SK-N-MC (cell line): ENCODE measurements around the gene PAPOLB.

ENCODE experiments used
- DNase-seq: peaks from one replicate; pipeline ENCODE4 v3.0.0-alpha.2; 2011; ENCODE audit warnings: low read depth, low spot score
- H3K27ac ChIP-seq: fragments of 200-600 bp; sonication (generic); 2 replicates; pipeline ENCODE4 v1.5.1; 2016; ENCODE audit warnings: mixed run types
- H3K36me3 ChIP-seq: fragments of 200-600 bp; sonication (generic); 2 replicates; pipeline ENCODE4 v1.6.1; 2017; ENCODE audit warnings: antibody characterized with exemption, low read length, mixed read lengths; ENCODE audit not compliant: insufficient read depth
- H3K4me3 ChIP-seq: fragments of 200-600 bp; sonication (generic); 2 replicates; pipeline ENCODE4 v1.5.1; 2016
- H3K9ac ChIP-seq: fragments of 200-600 bp; sonication (generic); 2 replicates; pipeline ENCODE4 v1.8.0; 2017; ENCODE audit warnings: mixed run types, mixed read lengths; ENCODE audit not compliant: insufficient read length
- H3K9me3 ChIP-seq: fragments of 200-600 bp; sonication (generic); 2 replicates; pipeline ENCODE4 v1.6.1; 2017; ENCODE audit warnings: low read depth, mild to moderate bottlenecking, antibody characterized with exemption, low read length, moderate library complexity, mixed read lengths
- EZH2 ChIP-seq: fragments of 200-600 bp; sonication (generic); IDR thresholded peaks from one replicate; pipeline ENCODE4 v1.6.1; 2017; ENCODE audit warnings: antibody characterized with exemption
- FOXP2 ChIP-seq: optimal IDR thresholded peaks from 2 replicates; pipeline ENCODE3; 2011; ENCODE audit warnings: mild to moderate bottlenecking, moderate library complexity; ENCODE audit not compliant: insufficient read depth; ENCODE audit errors: extremely low read length, control extremely low read depth
- POLR2AphosphoS5 ChIP-seq: IDR thresholded peaks from 2 replicates; pipeline ENCODE4 v1.6.1; 2012; ENCODE audit warnings: mild to moderate bottlenecking, low read depth, low read length, borderline replicate concordance

The PAPOLB gene

GRCh38 chr7:4889682-4890081 lies 27.9 kb upstream of the PAPOLB start:
- H3K9ac ChIP-seq: no peak overlapping the region
- H3K36me3 ChIP-seq: no peaks in the 10 kb centered on the region
- no peaks in the 10 kb centered on the region for H3K9me3 ChIP-seq
- no peak for TF ChIP-seq POLR2AphosphoS5
- no peak for TF ChIP-seq FOXP2
- TF ChIP-seq EZH2: no peak
- no peak overlapping the region for H3K4me3 ChIP-seq
- DNase-seq: no peak
- H3K27ac ChIP-seq: no peak overlapping the region

GRCh38 chr7:4888161-4888560 lies 26.3 kb upstream of the PAPOLB start:
- Histone ChIP-seq H3K27ac (no peak overlapping the region), H3K36me3 (no peaks in the 10 kb centered on the region), H3K9me3 (no peaks in the 10 kb centered on the region), H3K9ac (no peak overlapping the region), H3K4me3 (no peak overlapping the region)
- DNase-seq: no peak
- TF ChIP-seq POLR2AphosphoS5: no peak
- no peak for TF ChIP-seq FOXP2
- no peak for TF ChIP-seq EZH2

DNA sequence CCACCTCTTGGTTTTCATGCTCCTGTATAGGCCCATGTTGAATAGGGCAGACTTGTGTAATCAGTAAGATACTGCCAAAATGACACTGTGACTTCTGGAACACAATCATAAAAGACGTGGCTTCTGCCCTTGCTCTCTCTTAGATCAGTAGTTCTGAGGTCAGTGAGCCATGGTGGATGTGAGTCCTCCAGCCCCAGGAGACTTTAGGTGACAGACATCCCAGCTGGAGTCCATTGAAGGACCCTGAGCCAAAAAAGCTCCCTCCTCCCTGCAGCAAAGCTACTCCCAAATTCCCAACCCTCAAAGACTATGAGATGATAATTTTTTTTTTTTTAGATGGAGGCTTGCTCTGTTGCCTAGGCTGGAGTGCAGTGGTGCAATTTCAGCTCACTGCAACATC lies 24.8 kb upstream of the PAPOLB start:
- Histone ChIP-seq H3K36me3 (no peaks in the 10 kb centered on the region), H3K9ac (no peak overlapping the region), H3K9me3 (no peaks in the 10 kb centered on the region), H3K4me3 (no peak overlapping the region), H3K27ac (no peak overlapping the region)
- TF ChIP-seq EZH2: no peak
- no peak for TF ChIP-seq POLR2AphosphoS5
- no peak for TF ChIP-seq FOXP2
- DNase-seq: no peak

GRCh38 chr7:4885317-4885807 lies 23.5 kb upstream of the PAPOLB start:
- H3K27ac ChIP-seq: no peak overlapping the region
- no peak overlapping the region for H3K9ac ChIP-seq
- no peak for TF ChIP-seq POLR2AphosphoS5
- no peak for TF ChIP-seq EZH2
- no peak for TF ChIP-seq FOXP2
- H3K36me3 ChIP-seq: no peaks in the 10 kb centered on the region
- H3K4me3 ChIP-seq: no peak overlapping the region
- H3K9me3 ChIP-seq: no peaks in the 10 kb centered on the region
- DNase-seq: no peak

DNA sequence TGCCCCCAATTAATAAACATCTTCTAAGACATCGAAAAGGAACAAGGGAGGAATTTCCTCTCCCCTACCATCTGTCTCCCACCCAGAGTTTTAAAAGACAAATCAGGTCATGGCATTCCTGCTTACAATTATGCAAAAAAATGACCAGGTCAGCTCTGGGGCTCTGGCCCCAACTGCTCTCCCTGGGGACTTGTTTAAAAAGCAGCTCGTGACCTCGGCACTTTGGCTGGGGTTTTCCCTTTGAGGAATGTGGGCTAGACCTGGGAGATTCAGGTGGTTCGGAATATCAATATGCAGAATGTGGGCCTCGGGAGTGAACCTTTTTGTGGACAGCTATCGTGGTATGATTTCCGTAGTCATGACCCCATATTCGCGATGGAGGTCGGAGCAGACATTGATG lies 22.3 kb upstream of the PAPOLB start:
- Histone ChIP-seq H3K27ac (no peak overlapping the region), H3K4me3 (no peak overlapping the region; the same call in 1 of the 2 replicates), H3K9me3 (no peaks in the 10 kb centered on the region), H3K9ac (no peak overlapping the region), H3K36me3 (no peaks in the 10 kb centered on the region)
- DNase-seq: no peak
- TF ChIP-seq POLR2AphosphoS5 (no peak), EZH2 (no peak), FOXP2 (no peak)

DNA sequence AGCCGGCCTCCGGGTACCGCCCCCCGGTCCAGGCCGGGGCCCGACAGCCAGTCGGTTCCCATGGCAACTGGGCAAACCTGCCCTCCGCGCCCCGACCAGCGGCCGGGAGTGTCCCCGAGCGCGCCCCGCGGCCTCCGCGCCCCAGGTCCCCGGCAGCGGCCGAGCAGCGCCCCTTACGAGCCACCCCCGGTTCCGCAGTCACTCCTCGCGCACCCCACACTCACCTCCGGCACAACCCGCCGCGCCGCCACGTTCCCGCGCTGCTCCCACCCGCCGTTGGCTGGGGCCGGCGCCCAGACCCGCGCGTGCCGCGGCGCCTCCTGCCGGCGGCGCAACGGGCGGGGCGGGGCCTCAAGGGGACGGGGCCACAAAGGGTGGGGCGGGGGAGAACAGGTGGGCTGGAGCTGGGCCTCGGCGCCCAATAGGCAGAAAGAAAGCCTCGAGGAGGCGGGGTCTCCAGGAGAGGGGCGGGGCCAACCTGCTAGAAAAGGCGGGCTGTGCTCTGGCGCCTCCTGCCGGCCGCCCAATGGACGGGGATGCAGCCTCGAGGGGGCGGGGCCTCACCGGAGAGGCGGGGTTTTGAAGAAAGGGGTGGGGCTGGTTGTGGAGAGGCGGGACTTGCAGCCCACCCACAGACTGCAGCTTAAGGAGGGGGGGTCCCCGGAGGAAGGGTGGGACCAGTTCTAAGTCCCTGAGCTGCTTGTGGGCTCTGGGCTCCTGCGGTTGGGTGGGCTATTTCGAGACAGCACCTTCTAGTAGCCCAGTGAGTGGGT lies 21.7 kb upstream of the PAPOLB start, which contains the start of gene RADIL:
Gene RADIL, minus strand, starts transcription at position 345 of the 773 bp plus-strand sequence. CDS start 5,577 bp downstream, outside the sequence.
- Histone ChIP-seq H3K9ac (peak within 1 kb of the TSS; percentile 67), H3K9me3 (no peaks in the 10 kb centered on the region), H3K27ac (no peak within 1 kb of the TSS), H3K36me3 (no peaks in the 10 kb centered on the region), H3K4me3 (peak within 1 kb of the TSS; percentile 80)
- TF ChIP-seq EZH2: no peak
- peak; percentile 50 for TF ChIP-seq FOXP2
- DNase-seq: peak; percentile 81

GRCh38 chr7:4883033-4883371 lies 21.2 kb upstream of the PAPOLB start:
- TF ChIP-seq FOXP2 (no peak), POLR2AphosphoS5 (no peak), EZH2 (no peak)
- no peaks in the 10 kb centered on the region for H3K36me3 ChIP-seq
- H3K9ac ChIP-seq: peak overlapping the region; percentile 67
- no peak overlapping the region for H3K27ac ChIP-seq
- H3K9me3 ChIP-seq: no peaks in the 10 kb centered on the region
- DNase-seq: no peak
- peak overlapping the region; percentile 80 for H3K4me3 ChIP-seq

DNA sequence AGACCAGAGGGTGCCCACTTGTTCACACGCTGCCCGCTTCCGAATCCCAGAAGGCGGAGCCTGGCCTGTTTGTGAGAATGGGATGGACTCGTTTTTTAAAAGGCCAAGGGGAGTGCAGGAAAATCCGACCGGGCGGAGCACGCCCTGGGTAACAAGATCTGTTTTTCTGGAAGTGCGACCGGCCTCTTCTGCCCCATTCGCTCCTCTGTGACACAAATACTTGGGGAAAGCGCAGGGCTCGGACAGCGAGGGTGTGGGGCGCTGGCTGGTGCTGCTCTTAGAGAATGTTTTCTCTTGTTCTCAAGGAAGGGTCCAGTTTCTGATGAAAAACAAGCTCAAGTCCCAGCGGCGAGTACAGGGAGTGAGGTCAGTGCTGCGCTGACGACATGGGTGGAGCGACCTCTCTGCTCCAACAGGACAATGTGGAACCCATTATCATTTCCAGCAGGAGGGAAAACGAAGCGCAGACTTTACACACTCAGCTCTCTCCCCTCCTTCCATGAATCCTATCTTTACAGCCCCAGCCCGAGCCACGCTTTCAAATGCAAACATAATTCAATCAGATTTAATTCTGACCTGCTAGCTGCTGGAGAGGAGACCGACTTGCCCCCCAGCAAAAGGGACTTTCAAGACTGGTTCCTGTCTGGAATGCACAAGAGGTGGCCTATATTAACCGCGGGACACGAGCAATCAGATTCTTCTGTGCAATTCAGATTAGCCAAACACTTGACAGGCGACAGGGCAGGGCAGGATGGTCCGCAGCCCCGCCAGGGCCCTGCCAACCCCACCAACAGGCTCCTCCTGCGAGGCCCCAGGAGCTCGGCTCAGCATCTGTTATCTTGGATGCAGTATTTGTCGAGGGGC lies 20.6 kb upstream of the PAPOLB start:
- Histone ChIP-seq H3K27ac (no peak overlapping the region), H3K4me3 (peak overlapping the region; percentile 80), H3K9ac (peak overlapping the region; percentile 67), H3K36me3 (no peaks in the 10 kb centered on the region; the same call in 1 of the 2 replicates), H3K9me3 (no peaks in the 10 kb centered on the region)
- DNase-seq: no peak
- TF ChIP-seq FOXP2 (no peak), POLR2AphosphoS5 (no peak), EZH2 (no peak)

GRCh38 chr7:4880218-4880617 lies 18.4 kb upstream of the PAPOLB start:
- H3K9me3 ChIP-seq: no peaks in the 10 kb centered on the region
- no peak overlapping the region for H3K9ac ChIP-seq
- H3K4me3 ChIP-seq: no peak overlapping the region
- H3K36me3 ChIP-seq: no peaks in the 10 kb centered on the region; the same call in 1 of the 2 replicates
- TF ChIP-seq POLR2AphosphoS5 (no peak), EZH2 (no peak), FOXP2 (no peak)
- DNase-seq: no peak
- no peak overlapping the region for H3K27ac ChIP-seq
